DOHH2 (cell line): Measurements from ENCODE around the gene RNF130.

Source experiments
- EZH2phosphoT487 ChIP-seq: fragments of 200-600 bp; sonication (generic); IDR thresholded peaks from 2 replicates; pipeline ENCODE4 v1.6.1; 2017; ENCODE audit warnings: borderline replicate concordance, mild to moderate bottlenecking, antibody characterized with exemption, low read length, moderate library complexity, mixed read lengths
- TF ChIP-seq, protein P1 (sequence below): fragments of 200-600 bp; sonication (generic); IDR thresholded peaks from one replicate; pipeline ENCODE4 v1.5.1; 2014; ENCODE audit warnings: antibody characterized with exemption, mild to moderate bottlenecking, low read depth, low read length; ENCODE audit not compliant: poor library complexity, severe bottlenecking

GRCh38 chr5:179915406-179915935 lies 156.1 kb downstream of the RNF130 start:
- TF ChIP-seq, protein P1, sequence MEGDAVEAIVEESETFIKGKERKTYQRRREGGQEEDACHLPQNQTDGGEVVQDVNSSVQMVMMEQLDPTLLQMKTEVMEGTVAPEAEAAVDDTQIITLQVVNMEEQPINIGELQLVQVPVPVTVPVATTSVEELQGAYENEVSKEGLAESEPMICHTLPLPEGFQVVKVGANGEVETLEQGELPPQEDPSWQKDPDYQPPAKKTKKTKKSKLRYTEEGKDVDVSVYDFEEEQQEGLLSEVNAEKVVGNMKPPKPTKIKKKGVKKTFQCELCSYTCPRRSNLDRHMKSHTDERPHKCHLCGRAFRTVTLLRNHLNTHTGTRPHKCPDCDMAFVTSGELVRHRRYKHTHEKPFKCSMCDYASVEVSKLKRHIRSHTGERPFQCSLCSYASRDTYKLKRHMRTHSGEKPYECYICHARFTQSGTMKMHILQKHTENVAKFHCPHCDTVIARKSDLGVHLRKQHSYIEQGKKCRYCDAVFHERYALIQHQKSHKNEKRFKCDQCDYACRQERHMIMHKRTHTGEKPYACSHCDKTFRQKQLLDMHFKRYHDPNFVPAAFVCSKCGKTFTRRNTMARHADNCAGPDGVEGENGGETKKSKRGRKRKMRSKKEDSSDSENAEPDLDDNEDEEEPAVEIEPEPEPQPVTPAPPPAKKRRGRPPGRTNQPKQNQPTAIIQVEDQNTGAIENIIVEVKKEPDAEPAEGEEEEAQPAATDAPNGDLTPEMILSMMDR: no peak
- TF ChIP-seq EZH2phosphoT487: no peak
